ENCODE measurements around the gene CAPN12.

- TF ChIP-seq CTCF (IDR thresholded peaks at IDR 0.05) = no peak
- no peak for TF ChIP-seq EP300 (IDR thresholded peaks at IDR 0.05)
- TF ChIP-seq POLR2A (IDR thresholded peaks at IDR 0.05; ENCODE audit: low read depth) = no peak
Observed at GRCh38 chr19:38740932-38741331, 3.3 kb downstream of the CAPN12 start.

All from esophagus muscularis mucosa (tissue), 4 donors.